Measurements from ENCODE around the gene HIGD1A.

Gene HIGD1A

GRCh38 chr3:42755681-42756578 lies 48.4 kb downstream of the HIGD1A start:
- no peak overlapping the region for H3K27ac ChIP-seq (ENCODE audit: low read depth, low read length)
- TF ChIP-seq EZH2phosphoT487 (conservative IDR thresholded peaks at IDR 0.05; ENCODE audit: low read length): no peak
- no peak for TF ChIP-seq CTCF (IDR thresholded peaks at IDR 0.05; ENCODE audit: insufficient read depth, low read length, poor library complexity, severe bottlenecking)
- peaks cover 3% of the 10 kb centered on the region; the same call in 1 of the 2 replicates for H3K27me3 ChIP-seq (ENCODE audit: low read length)
- H3K4me3 ChIP-seq (ENCODE audit: insufficient read depth, low read length, poor library complexity, severe bottlenecking): no peak overlapping the region
- H3K9me2 ChIP-seq (replicated peaks; ENCODE audit: insufficient read depth, low read length): no peaks in the 10 kb centered on the region
- no peaks in the 10 kb centered on the region for H3K9me3 ChIP-seq (ENCODE audit: insufficient read depth, low read length)
- no peaks in the 10 kb centered on the region for H3F3A ChIP-seq (ENCODE audit: insufficient read depth)
- H3K79me2 ChIP-seq (ENCODE audit: insufficient read depth, low read length): no peaks in the 10 kb centered on the region
- no peaks in the 10 kb centered on the region for H3K36me3 ChIP-seq (ENCODE audit: low read length)
- no peak overlapping the region for H3K9ac ChIP-seq (ENCODE audit: low read length)
- no peak overlapping the region for H3K4me2 ChIP-seq (ENCODE audit: low read depth, low read length, poor library complexity, severe bottlenecking)
- no peaks in the 10 kb centered on the region for H4K20me1 ChIP-seq (ENCODE audit: low read depth, low read length)
- H2AFZ ChIP-seq (ENCODE audit: low read depth, low read length, severe bottlenecking): no peak overlapping the region

- no peaks in the 10 kb centered on the region for H3K79me2 ChIP-seq (ENCODE audit: insufficient read depth, low read length)
- peaks cover 3% of the 10 kb centered on the region; the same call in 1 of the 2 replicates for H3K27me3 ChIP-seq (ENCODE audit: low read length)
- H3F3A ChIP-seq (ENCODE audit: insufficient read depth): no peaks in the 10 kb centered on the region
- no peak overlapping the region for H3K9ac ChIP-seq (ENCODE audit: low read length)
- H3K9me3 ChIP-seq (ENCODE audit: insufficient read depth, low read length): no peaks in the 10 kb centered on the region
- no peaks in the 10 kb centered on the region for H3K9me2 ChIP-seq (replicated peaks; ENCODE audit: insufficient read depth, low read length)
- H3K27ac ChIP-seq (ENCODE audit: low read depth, low read length): no peak overlapping the region
- H4K20me1 ChIP-seq (ENCODE audit: low read depth, low read length): no peaks in the 10 kb centered on the region
- no peak overlapping the region for H3K4me2 ChIP-seq (ENCODE audit: low read depth, low read length, poor library complexity, severe bottlenecking)
- no peaks in the 10 kb centered on the region for H3K36me3 ChIP-seq (ENCODE audit: low read length)
- H3K4me3 ChIP-seq (ENCODE audit: insufficient read depth, low read length, poor library complexity, severe bottlenecking): no peak overlapping the region
- H2AFZ ChIP-seq (ENCODE audit: low read depth, low read length, severe bottlenecking): no peak overlapping the region
- TF ChIP-seq EZH2phosphoT487 (conservative IDR thresholded peaks at IDR 0.05; ENCODE audit: low read length) (no peak), CTCF (IDR thresholded peaks at IDR 0.05; ENCODE audit: insufficient read depth, low read length, poor library complexity, severe bottlenecking) (no peak)
Observed at GRCh38 chr3:42753757-42754156, 50.5 kb downstream of the HIGD1A start.

GRCh38 chr3:42752961-42753360 lies 51.3 kb downstream of the HIGD1A start:
- Histone ChIP-seq H4K20me1 (ENCODE audit: low read depth, low read length) (no peaks in the 10 kb centered on the region), H3K9me2 (replicated peaks; ENCODE audit: insufficient read depth, low read length) (no peaks in the 10 kb centered on the region), H3K27me3 (ENCODE audit: low read length) (peaks cover 3% of the 10 kb centered on the region; the same call in 1 of the 2 replicates), H3K27ac (ENCODE audit: low read depth, low read length) (no peak overlapping the region), H3K4me2 (ENCODE audit: low read depth, low read length, poor library complexity, severe bottlenecking) (no peak overlapping the region), H3F3A (ENCODE audit: insufficient read depth) (no peaks in the 10 kb centered on the region), H3K79me2 (ENCODE audit: insufficient read depth, low read length) (no peaks in the 10 kb centered on the region), H3K9ac (ENCODE audit: low read length) (no peak overlapping the region), H2AFZ (ENCODE audit: low read depth, low read length, severe bottlenecking) (no peak overlapping the region), H3K4me3 (ENCODE audit: insufficient read depth, low read length, poor library complexity, severe bottlenecking) (no peak overlapping the region), H3K9me3 (ENCODE audit: insufficient read depth, low read length) (no peaks in the 10 kb centered on the region), H3K36me3 (ENCODE audit: low read length) (no peaks in the 10 kb centered on the region)
- TF ChIP-seq EZH2phosphoT487 (conservative IDR thresholded peaks at IDR 0.05; ENCODE audit: low read length) (no peak), CTCF (IDR thresholded peaks at IDR 0.05; ENCODE audit: insufficient read depth, low read length, poor library complexity, severe bottlenecking) (no peak)
